Sigmoid colon (tissue), 7 donors: ENCODE data around the gene RBM34. TPM values are rescaled to one million over a fixed set of nuclear protein-coding genes. Genes with fewer than 3 reads are reported as not detected.

ENCODE experiments used
- DNase-seq: peaks from one replicate; pipeline ENCODE4 v3.0.0-alpha.2; 2019
- H3K27ac ChIP-seq, 4 donors: fragments of 200-600 bp; sonication (generic); one replicate each; pipeline ENCODE4 v1.5.1; 2016 to 2019; ENCODE audit warnings: mild to moderate bottlenecking in 1 of 4
- H3K27me3 ChIP-seq, 3 donors: fragments of 200-600 bp; sonication (generic); one replicate each; pipeline ENCODE4 v1.5.1; 2019; ENCODE audit warnings: mild to moderate bottlenecking in 1 of 3
- H3K36me3 ChIP-seq, 4 donors: fragments of 200-600 bp; sonication (generic); one replicate each; pipeline ENCODE4 v1.5.1; 2016 to 2019
- H3K4me1 ChIP-seq, 4 donors: fragments of 200-600 bp; sonication (generic); one replicate each; pipeline ENCODE4 v1.5.1; 2017 to 2019
- H3K4me3 ChIP-seq, 4 donors: fragments of 200-600 bp; sonication (generic); one replicate each; pipeline ENCODE4 v1.5.1; 2017 to 2019; ENCODE audit warnings: mild to moderate bottlenecking in 2 of 4, moderate library complexity in 1 of 4
- H3K9me3 ChIP-seq, 4 donors: fragments of 200-600 bp in 3 of 4; sonication (generic) in 3 of 4; one replicate each; pipeline versions ENCODE4 v1.5.1 to v1.6.1; 2013 to 2019
- EP300 ChIP-seq, 4 donors: sonication (generic); formaldehyde crosslinking; IDR thresholded peaks; one replicate each; pipeline ENCODE4 v1.6.1; 2017; ENCODE audit warnings: antibody characterized with exemption in 4 of 4
- POLR2A ChIP-seq, 2 donors: fragments of 450-650 bp; IDR thresholded peaks; one replicate each; pipeline ENCODE4 v1.6.1; 2016; ENCODE audit warnings: antibody characterized with exemption in 2 of 2, mild to moderate bottlenecking in 2 of 2, moderate library complexity in 2 of 2
- POLR2AphosphoS5 ChIP-seq, 4 donors: sonication (generic); formaldehyde crosslinking; IDR thresholded peaks; one replicate each; pipeline ENCODE4 v1.6.1; 2017; ENCODE audit warnings: antibody characterized with exemption in 4 of 4
- WGBS, 2 donors: extraction: QIAGEN DNeasy Blood & Tissue Kit; methylation state at CpG; one replicate each; pipeline ENCODE4 v1.1.7; 2013; 5-methylcytosine and 5-hydroxymethylcytosine counted together
- intact Hi-C: fragments of 100-400 bp; cut with DNase I; formaldehyde crosslinking; loops from one replicate; pipeline ENCODE4 v1.15.1; 2023
- polyA plus RNA-seq, 3 donors: library from polyadenylated mRNA; stranded (reverse); fragments of 200-250 nt; gene quantifications; one replicate each; pipeline ENCODE4 v1.2.3, GENCODE V29; 2013
- total RNA-seq, 4 donors: library from RNA; depleted of rRNA; stranded (reverse); fragments of >200 nt; gene quantifications; one replicate each; pipeline ENCODE4 v1.1.0, GENCODE V29; 2016
- TF ChIP-seq, protein P1 (sequence below), 4 experiments: fragments of 450-650 bp in 3 of 4; fragments of 200-600 bp in 1 of 4; IDR thresholded peaks; one replicate each; pipeline ENCODE4 v1.5.1; 2016 to 2019; ENCODE audit warnings: antibody characterized with exemption in 4 of 4, mild to moderate bottlenecking in 3 of 4, moderate library complexity in 2 of 4
- donor health status: healthy with polysubstance abuse.
- donor health status: Bipolar disorder and iron deficiency.
- donor health status: healthy.

Gene RBM34
- total and polyA plus RNA-seq, 7 donors: 46.4 to 83.9 (median 55.3) TPM

DNA sequence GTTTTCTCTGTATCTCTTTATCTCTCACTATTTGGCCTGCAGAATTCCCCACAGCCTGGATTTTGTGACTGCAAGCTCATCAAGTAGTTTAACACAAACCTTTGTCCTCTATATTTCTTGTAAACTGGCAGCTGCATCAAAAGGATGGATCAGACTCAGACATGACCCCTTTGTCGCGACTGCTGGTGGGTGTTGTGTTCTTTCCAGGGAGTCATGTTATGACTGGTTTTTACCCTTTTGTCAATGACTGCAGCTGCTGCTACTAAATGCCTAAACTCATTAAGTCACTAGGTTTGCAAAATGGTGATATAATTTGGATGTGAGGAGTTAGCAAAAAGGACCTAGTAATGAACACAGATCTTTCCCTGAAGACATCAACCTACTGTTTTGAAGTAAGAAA is 22.2 kb downstream of the RBM34 start:
- no peak for DNase-seq
- Histone ChIP-seq H3K9me3 (no peaks in the 10 kb centered on the region), H3K4me1 (no peaks in the 10 kb centered on the region), H3K27me3 (no peaks in the 10 kb centered on the region), H3K27ac (no peak overlapping the region), H3K4me3 (no peak overlapping the region), H3K36me3 (peaks cover 0 to 98% (median 38%) of the 10 kb centered on the region in 4 donors)
- intact Hi-C loops: no loop called here
- TF ChIP-seq, protein P1, sequence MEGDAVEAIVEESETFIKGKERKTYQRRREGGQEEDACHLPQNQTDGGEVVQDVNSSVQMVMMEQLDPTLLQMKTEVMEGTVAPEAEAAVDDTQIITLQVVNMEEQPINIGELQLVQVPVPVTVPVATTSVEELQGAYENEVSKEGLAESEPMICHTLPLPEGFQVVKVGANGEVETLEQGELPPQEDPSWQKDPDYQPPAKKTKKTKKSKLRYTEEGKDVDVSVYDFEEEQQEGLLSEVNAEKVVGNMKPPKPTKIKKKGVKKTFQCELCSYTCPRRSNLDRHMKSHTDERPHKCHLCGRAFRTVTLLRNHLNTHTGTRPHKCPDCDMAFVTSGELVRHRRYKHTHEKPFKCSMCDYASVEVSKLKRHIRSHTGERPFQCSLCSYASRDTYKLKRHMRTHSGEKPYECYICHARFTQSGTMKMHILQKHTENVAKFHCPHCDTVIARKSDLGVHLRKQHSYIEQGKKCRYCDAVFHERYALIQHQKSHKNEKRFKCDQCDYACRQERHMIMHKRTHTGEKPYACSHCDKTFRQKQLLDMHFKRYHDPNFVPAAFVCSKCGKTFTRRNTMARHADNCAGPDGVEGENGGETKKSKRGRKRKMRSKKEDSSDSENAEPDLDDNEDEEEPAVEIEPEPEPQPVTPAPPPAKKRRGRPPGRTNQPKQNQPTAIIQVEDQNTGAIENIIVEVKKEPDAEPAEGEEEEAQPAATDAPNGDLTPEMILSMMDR (IDR thresholded peaks at IDR 0.05): no peak
- TF ChIP-seq POLR2A (IDR thresholded peaks at IDR 0.05) (no peak), POLR2AphosphoS5 (IDR thresholded peaks at IDR 0.05) (no peak), EP300 (IDR thresholded peaks at IDR 0.05) (no peak)
- WGBS, 2 donors: 67 to 83% methylated on average over 2 of the region's 2 CpGs

DNA sequence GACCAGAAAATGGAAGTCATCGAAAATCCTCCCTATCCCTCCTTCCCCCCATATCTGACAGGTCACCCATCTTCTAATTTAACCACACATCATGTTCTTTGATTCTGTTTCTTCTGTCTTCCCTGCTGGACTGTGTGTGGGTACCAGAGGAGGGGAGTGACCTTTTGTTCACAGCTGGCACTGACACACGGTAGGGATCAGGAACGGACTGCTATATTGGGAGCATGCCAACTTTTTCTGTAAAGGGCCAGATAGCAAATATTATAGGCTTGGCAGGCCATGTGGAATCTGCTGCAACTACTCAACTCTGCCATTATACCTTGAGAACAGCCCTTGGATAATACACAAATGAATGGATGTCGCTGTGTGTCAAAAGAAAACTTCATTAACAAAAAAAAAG is 24.9 kb downstream of the RBM34 start:
- Histone ChIP-seq H3K27me3 (no peaks in the 10 kb centered on the region), H3K36me3 (peaks cover 0 to 97% (median 36%) of the 10 kb centered on the region in 4 donors), H3K27ac (no peak overlapping the region), H3K4me1 (no peaks in the 10 kb centered on the region), H3K9me3 (no peaks in the 10 kb centered on the region), H3K4me3 (no peak overlapping the region)
- intact Hi-C loops: no loop called here
- DNase-seq: no peak
- TF ChIP-seq POLR2A (IDR thresholded peaks at IDR 0.05) (no peak), POLR2AphosphoS5 (IDR thresholded peaks at IDR 0.05) (no peak), EP300 (IDR thresholded peaks at IDR 0.05) (no peak)
- TF ChIP-seq, protein P1 (IDR thresholded peaks at IDR 0.05): no peak
- 53 to 72% methylated on average over 4 of the region's 4 CpGs for WGBS, 2 donors

DNA sequence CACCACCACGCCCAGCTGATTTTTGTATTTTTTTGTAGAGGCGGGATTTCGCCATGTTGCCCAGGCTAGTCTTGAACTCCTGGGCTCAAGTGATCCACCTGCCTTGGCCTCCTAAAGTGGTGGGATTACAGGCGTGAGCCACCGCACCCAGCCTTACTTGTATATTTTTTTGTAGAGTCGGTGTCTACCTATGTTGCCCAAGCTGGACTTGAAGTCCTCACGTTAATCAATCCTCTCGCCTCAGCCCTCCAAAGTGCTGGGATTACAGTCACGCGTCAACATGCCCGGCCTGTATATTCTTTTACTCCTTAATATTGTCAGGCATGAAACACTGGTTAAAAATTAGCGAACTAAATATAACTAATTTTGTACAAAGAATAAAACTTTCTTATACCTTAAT is 26.9 kb downstream of the RBM34 start:
- H3K36me3 ChIP-seq: peaks cover 0 to 78% (median 31%) of the 10 kb centered on the region in 4 donors
- H3K9me3 ChIP-seq: no peaks in the 10 kb centered on the region
- H3K4me1 ChIP-seq: no peaks in the 10 kb centered on the region
- TF ChIP-seq, protein P1 (IDR thresholded peaks at IDR 0.05): no peak
- TF ChIP-seq POLR2A (IDR thresholded peaks at IDR 0.05): no peak
- no peak for TF ChIP-seq EP300 (IDR thresholded peaks at IDR 0.05)
- no peak for TF ChIP-seq POLR2AphosphoS5 (IDR thresholded peaks at IDR 0.05)
- H3K27ac ChIP-seq: no peak overlapping the region
- no peak overlapping the region for H3K4me3 ChIP-seq
- intact Hi-C loops: no loop called here
- no peak for DNase-seq
- WGBS, 2 donors: 98 to 99% methylated on average over 12 of the region's 12 CpGs
- H3K27me3 ChIP-seq: no peaks in the 10 kb centered on the region

DNA sequence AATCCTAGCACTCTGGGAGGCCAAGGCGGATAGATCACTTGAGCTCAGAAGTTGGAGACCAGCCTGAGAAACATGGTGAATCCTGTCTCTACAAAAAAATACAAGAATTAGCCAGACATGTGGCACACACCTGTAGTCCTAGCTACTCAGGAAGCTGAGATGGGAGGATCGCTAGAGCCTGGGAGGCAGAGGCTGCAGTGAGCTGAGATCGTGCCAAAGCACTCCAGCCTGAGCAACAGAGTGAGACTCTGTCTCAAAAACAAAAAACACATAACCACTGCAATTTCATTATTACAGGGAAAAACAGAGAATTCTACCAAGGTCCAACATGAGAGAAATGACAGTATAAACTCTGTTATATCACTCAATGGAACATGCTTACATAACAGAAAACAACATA is 28.0 kb downstream of the RBM34 start:
- H3K4me3 ChIP-seq: no peak overlapping the region
- no peaks in the 10 kb centered on the region for H3K27me3 ChIP-seq
- WGBS, 2 donors: 95% methylated on average over 3 of the region's 3 CpGs
- H3K36me3 ChIP-seq: peaks cover 0 to 69% (median 28%) of the 10 kb centered on the region in 4 donors
- TF ChIP-seq, protein P1 (IDR thresholded peaks at IDR 0.05): no peak
- TF ChIP-seq EP300 (IDR thresholded peaks at IDR 0.05) (no peak), POLR2AphosphoS5 (IDR thresholded peaks at IDR 0.05) (no peak), POLR2A (IDR thresholded peaks at IDR 0.05) (no peak)
- no peaks in the 10 kb centered on the region for H3K9me3 ChIP-seq
- peaks cover 0 to under 1% (median 0%) of the 10 kb centered on the region in 4 donors for H3K4me1 ChIP-seq
- DNase-seq: no peak
- no peak overlapping the region for H3K27ac ChIP-seq
- intact Hi-C loops: no loop called here

DNA sequence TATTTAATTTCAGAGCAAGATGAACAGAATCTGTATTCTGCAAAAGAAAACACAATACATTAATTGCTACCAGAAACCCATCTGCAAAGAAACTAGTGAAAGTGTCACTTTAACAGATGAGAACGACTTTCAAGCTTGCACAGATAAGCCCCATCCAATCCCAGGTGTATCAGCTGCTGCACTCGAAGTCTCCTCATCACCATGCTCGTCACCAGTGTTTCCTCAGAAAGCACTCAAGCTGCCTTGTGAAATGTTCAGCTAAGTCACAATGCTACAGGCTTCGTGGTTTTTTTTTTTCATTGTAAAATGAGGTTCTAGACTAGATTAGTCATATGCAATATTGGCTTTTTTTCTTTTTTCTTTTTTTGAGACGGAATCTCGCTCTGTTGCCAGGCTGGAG is 29.1 kb downstream of the RBM34 start:
- DNase-seq: no peak
- 76 to 83% methylated on average over 6 of the region's 6 CpGs for WGBS, 2 donors
- no peak for TF ChIP-seq POLR2A (IDR thresholded peaks at IDR 0.05)
- TF ChIP-seq EP300 (IDR thresholded peaks at IDR 0.05): no peak
- TF ChIP-seq, protein P1 (IDR thresholded peaks at IDR 0.05): no peak
- no peak for TF ChIP-seq POLR2AphosphoS5 (IDR thresholded peaks at IDR 0.05)
- intact Hi-C loops: no loop called here
- Histone ChIP-seq H3K27me3 (no peaks in the 10 kb centered on the region), H3K36me3 (peaks cover 0 to 58% (median 18%) of the 10 kb centered on the region in 4 donors), H3K27ac (no peak overlapping the region), H3K9me3 (no peaks in the 10 kb centered on the region), H3K4me3 (no peak overlapping the region), H3K4me1 (peaks cover 0 to 12% (median 6%) of the 10 kb centered on the region in 4 donors)
